Measurements from ENCODE around the gene SAP25. TPM values are rescaled to one million over a fixed set of nuclear protein-coding genes. Genes with fewer than 3 reads are reported as not detected.

SAP25 gene
- total and polyA plus RNA-seq, 12 donors, result 0.36 to 2.3 (median 0.70) TPM; not detected in 5

DNA sequence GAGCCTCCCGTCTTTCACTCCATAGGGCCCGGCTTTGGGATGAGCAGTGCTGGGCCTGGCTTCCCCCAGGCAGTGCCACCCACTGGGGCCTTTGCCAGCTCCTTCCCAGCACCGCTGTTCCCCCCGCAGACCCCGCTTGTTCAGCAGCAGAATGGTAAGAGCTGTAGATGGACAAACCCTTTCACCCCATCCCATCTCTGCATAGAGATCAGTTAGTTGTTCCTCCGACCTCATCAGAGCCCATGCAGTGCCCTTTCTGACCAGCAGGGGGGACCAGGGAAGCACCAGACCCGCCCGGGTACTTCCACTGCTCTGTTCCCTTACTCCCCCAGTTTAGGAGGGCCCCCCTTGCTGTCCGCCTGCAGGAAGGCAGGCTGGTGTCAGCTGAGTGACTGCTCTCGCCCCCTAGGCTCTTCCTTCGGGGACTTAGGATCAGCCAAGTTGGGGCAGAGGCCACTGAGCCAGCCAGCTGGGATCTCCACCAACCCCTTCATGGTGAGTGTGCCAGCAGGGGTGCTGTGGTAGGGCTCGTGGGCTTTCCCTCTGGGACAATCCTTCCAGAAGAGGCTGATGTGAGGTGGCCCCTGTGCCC, 9.8 kb downstream of the SAP25 start:
- peak; percentile 41 to 78 (median 62) for ATAC-seq
- intact Hi-C loops (cut with DNase I), result loop anchor here in 9 of 10 donors (2.0 to 5.0 kb wide), 4 partner anchors 97 to 163 kb away; partner anchors contain the start of gene GIGYF1 (in 6 of the 9)
- no peaks in the 10 kb centered on the region for H3K27me3 ChIP-seq
- peak; percentile 82 to 83 for DNase-seq
- no peaks in the 10 kb centered on the region for H3K9me3 ChIP-seq
- 42 to 45% methylated on average over 12 of the region's 12 CpGs for WGBS, 2 donors
- peaks cover 0 to 21% (median 4%) of the 10 kb centered on the region in 9 donors for H3K4me1 ChIP-seq
- no peak overlapping the region for H3K4me3 ChIP-seq
- TF ChIP-seq, protein P1, sequence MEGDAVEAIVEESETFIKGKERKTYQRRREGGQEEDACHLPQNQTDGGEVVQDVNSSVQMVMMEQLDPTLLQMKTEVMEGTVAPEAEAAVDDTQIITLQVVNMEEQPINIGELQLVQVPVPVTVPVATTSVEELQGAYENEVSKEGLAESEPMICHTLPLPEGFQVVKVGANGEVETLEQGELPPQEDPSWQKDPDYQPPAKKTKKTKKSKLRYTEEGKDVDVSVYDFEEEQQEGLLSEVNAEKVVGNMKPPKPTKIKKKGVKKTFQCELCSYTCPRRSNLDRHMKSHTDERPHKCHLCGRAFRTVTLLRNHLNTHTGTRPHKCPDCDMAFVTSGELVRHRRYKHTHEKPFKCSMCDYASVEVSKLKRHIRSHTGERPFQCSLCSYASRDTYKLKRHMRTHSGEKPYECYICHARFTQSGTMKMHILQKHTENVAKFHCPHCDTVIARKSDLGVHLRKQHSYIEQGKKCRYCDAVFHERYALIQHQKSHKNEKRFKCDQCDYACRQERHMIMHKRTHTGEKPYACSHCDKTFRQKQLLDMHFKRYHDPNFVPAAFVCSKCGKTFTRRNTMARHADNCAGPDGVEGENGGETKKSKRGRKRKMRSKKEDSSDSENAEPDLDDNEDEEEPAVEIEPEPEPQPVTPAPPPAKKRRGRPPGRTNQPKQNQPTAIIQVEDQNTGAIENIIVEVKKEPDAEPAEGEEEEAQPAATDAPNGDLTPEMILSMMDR (IDR thresholded peaks at IDR 0.05), result peak; percentile 88 to 98 (median 94)
- H3K36me3 ChIP-seq, result peaks cover 0 to 35% (median 0%) of the 10 kb centered on the region in 9 donors
- no peak overlapping the region for H3K27ac ChIP-seq

DNA sequence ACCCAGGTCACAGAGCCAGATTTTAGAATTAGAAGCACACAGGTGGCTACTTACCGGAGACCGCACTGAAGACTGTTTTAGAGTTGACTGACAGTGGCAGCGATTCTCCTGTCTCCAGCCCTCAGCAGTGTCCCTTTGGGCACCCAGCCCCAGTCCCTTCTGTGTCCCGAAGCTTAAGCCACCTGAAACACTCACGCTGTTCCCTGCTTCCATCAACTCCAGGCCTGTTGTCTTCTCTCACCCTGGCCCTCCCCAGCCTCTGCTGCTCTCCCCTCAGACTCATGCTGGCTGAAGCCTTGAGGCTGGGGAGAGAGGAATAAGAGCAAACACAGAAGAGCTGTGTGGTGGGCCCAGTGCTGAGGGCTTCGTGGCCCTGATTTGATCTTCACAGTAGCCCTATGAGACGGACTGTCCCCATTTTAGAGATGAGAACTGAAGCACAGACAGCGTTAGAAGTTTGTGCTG, 10.6 kb downstream of the SAP25 start:
- H3K36me3 ChIP-seq, result peaks cover 0 to 43% (median 0%) of the 10 kb centered on the region in 9 donors
- no peak overlapping the region for H3K27ac ChIP-seq
- H3K4me3 ChIP-seq, result no peak overlapping the region
- H3K27me3 ChIP-seq, result no peaks in the 10 kb centered on the region
- TF ChIP-seq, protein P1 (IDR thresholded peaks at IDR 0.05), result no peak
- WGBS, 2 donors, result 94 to 96% methylated on average over 8 of the region's 8 CpGs
- ATAC-seq, result no peak
- intact Hi-C loops (cut with DNase I), result loop anchor here in 8 of 10 donors (2.0 to 5.0 kb wide), 4 partner anchors 96 to 164 kb away; partner anchors contain the start of gene GIGYF1 (in 6 of the 8)
- H3K9me3 ChIP-seq, result no peaks in the 10 kb centered on the region
- peaks cover 0 to 21% (median 6%) of the 10 kb centered on the region in 9 donors for H3K4me1 ChIP-seq
- no peak for DNase-seq

DNA sequence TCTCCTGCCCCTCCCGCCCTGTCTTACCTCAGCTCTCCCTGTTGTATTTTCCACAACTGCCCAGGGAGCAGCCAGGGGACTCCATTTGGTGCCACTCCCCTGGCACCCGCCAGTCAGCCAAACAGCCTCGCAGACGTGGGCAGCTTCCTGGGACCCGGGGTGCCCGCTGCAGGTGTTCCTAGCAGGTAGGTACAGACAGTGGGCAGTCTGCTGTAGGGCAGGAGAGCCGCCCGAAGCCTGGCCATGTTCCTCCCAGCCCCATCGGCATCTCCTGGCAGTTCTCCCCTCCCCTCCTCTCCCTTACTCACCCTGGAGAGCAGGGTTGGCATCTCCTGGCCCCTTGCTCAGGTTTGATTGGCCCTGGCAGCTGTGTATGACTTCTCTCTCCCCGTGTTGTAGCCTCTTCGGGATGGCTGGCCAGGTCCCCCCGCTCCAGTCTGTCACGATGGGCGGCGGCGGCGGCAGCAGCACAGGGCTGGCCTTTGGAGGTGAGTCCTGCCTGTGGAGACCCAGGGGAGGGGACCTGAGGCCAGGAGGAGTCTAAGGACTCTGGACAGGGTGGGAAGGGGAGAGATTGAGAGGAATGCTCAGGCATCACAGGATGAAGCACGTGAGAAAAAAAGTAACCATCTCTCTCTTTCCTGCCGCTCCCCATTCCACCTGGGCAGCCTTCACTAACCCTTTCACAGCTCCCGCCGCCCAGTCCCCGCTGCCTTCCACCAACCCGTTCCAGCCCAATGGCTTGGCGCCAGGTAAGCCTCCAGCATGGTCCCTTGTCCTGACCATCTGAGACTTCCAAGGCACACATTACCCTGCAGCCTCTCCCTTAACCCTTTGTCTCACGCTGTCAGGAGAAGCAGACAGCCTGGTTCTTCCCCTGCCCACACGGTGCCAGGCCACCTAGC, 11.3 kb downstream of the SAP25 start:
- ATAC-seq (no peak), DNase-seq (no peak)
- intact Hi-C loops (cut with DNase I), result loop anchor here in 8 of 10 donors (2.0 to 5.0 kb wide), 4 partner anchors 95 to 165 kb away; partner anchors contain the start of gene GIGYF1 (in 6 of the 8)
- 94% methylated on average over 26 of the region's 26 CpGs for WGBS, 2 donors
- no peak overlapping the region for H3K27ac ChIP-seq
- H3K27me3 ChIP-seq, result no peaks in the 10 kb centered on the region
- TF ChIP-seq, protein P1 (IDR thresholded peaks at IDR 0.05), result no peak
- peaks cover 0 to 49% (median 0%) of the 10 kb centered on the region in 9 donors for H3K36me3 ChIP-seq
- no peaks in the 10 kb centered on the region for H3K9me3 ChIP-seq
- no peak overlapping the region for H3K4me3 ChIP-seq
- peaks cover 0 to 21% (median 6%) of the 10 kb centered on the region in 9 donors for H3K4me1 ChIP-seq
